BJ (cell line): ENCODE results near the gene ABCA13. TPM values are rescaled to one million over a fixed set of nuclear protein-coding genes. Genes with fewer than 3 reads are reported as not detected.

Experiments used
- CTCF ChIA-PET: fragments of 350-600 bp; formaldehyde crosslinking; extraction: SDS; loops from one replicate; lab custom pipeline; 2021; ENCODE audit warnings: antibody characterized with exemption, inconsistent platforms; lab: Yijun Ruan, JAX
- POLR2A ChIA-PET: fragments of 300-600 bp; sonication (Branson Sonifier 250); formaldehyde crosslinking; extraction: SDS; loops from one replicate; lab custom pipeline; 2021; ENCODE audit warnings: antibody characterized with exemption; lab: Charles Lee
- DNase-seq: peaks from one replicate; pipeline ENCODE4 v3.0.0-alpha.2; 2011; ENCODE audit warnings: low read depth
- H3K27me3 ChIP-seq: 2 replicates; pipeline ENCODE4 v1.6.0; 2011; ENCODE audit warnings: low read length; ENCODE audit not compliant: control insufficient read depth, insufficient read depth
- H3K36me3 ChIP-seq: 2 replicates; pipeline ENCODE4 v1.5.1; 2011; ENCODE audit warnings: low read length; ENCODE audit not compliant: control insufficient read depth, insufficient read depth
- H3K4me3 ChIP-seq: 2 replicates; pipeline ENCODE4 v1.5.1; 2011; ENCODE audit warnings: low read depth, mild to moderate bottlenecking, control low read depth, low read length
- polyA plus RNA-seq: library from polyadenylated mRNA; depleted of rRNA; stranded (reverse); fragments of >200 nt; gene quantifications from 2 replicates; pipeline ENCODE4 v1.2.3, GENCODE V29; 2011
- TF ChIP-seq, protein P1 (sequence below): IDR thresholded peaks from 2 replicates; pipeline ENCODE4 v1.5.1; 2011; ENCODE audit warnings: low read depth, mild to moderate bottlenecking, control low read depth, inconsistent platforms, low read length, moderate library complexity; ENCODE audit not compliant: insufficient read depth

ABCA13 gene
- polyA plus RNA-seq, 1 experiment = 0.15 TPM

DNA sequence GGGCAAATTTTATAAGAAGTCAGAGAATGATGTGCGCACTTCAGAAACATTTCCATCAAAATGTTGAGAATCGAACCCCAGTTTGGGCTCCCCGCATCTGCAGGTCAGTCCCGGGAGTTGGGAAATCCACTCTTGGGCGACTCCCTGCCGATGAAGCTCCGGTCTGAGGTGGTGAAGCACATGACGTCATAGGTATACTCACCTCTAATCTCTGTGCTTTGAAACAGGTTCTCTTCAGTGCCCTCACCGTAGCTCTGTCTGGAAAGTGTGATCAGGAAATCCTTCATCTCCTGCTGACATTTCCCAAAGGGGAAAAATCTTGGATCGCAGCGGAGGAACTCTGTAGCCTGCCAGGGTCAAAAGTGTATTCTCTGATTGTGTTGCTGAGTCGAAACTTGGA, 138.5 kb downstream of the ABCA13 start:
- H3K4me3 ChIP-seq = no peak overlapping the region
- ChIA-PET POLR2A (no interaction called here), CTCF (interaction anchor here (3.7 kb wide), 1 partner anchor 10 kb away, joined by 23 read pairs; no protein-coding TSS in a partner anchor)
- TF ChIP-seq, protein P1, sequence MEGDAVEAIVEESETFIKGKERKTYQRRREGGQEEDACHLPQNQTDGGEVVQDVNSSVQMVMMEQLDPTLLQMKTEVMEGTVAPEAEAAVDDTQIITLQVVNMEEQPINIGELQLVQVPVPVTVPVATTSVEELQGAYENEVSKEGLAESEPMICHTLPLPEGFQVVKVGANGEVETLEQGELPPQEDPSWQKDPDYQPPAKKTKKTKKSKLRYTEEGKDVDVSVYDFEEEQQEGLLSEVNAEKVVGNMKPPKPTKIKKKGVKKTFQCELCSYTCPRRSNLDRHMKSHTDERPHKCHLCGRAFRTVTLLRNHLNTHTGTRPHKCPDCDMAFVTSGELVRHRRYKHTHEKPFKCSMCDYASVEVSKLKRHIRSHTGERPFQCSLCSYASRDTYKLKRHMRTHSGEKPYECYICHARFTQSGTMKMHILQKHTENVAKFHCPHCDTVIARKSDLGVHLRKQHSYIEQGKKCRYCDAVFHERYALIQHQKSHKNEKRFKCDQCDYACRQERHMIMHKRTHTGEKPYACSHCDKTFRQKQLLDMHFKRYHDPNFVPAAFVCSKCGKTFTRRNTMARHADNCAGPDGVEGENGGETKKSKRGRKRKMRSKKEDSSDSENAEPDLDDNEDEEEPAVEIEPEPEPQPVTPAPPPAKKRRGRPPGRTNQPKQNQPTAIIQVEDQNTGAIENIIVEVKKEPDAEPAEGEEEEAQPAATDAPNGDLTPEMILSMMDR = no peak
- H3K27me3 ChIP-seq = no peaks in the 10 kb centered on the region; the same call in 1 of the 2 replicates
- DNase-seq = no peak
- H3K36me3 ChIP-seq = no peaks in the 10 kb centered on the region

GRCh38 chr7:48311464-48312100, 140.3 kb downstream of the ABCA13 start:
- POLR2A ChIA-PET = no interaction called here
- DNase-seq = no peak
- TF ChIP-seq, protein P1 = no peak
- CTCF ChIA-PET = interaction anchor here (3.7 kb wide), 1 partner anchor 12 kb away, joined by 23 read pairs; no protein-coding TSS in a partner anchor
- Histone ChIP-seq H3K4me3 (no peak overlapping the region), H3K27me3 (no peaks in the 10 kb centered on the region; the same call in 1 of the 2 replicates), H3K36me3 (no peaks in the 10 kb centered on the region)

DNA sequence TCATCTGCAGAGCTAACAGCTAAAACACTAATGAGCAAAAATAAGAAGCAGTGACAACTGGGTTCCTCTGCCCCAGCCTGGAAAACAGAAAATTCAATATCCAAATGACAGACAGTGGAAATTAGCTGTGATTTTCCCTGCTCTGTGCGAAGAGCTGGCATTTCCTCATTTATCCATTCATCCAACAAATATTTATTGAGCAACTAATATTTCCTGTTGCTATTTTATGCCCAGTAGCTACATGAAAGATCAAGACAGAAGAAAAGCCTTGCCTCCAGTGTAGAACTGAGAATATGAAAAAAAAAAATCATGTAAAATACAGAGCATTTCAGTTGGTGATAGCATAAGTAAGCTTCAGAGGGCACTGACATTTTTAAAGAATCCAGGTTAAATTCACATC, 140.9 kb downstream of the ABCA13 start:
- Histone ChIP-seq H3K36me3 (no peaks in the 10 kb centered on the region), H3K27me3 (no peaks in the 10 kb centered on the region; the same call in 1 of the 2 replicates), H3K4me3 (no peak overlapping the region)
- DNase-seq = no peak
- ChIA-PET CTCF (interaction anchor here (0.6 to 3.7 kb wide), 2 partner anchors 13 to 890 kb away, joined by 3 to 23 read pairs; no protein-coding TSS in a partner anchor), POLR2A (no interaction called here)
- TF ChIP-seq, protein P1 = no peak

- Histone ChIP-seq H3K36me3 (no peaks in the 10 kb centered on the region), H3K27me3 (no peaks in the 10 kb centered on the region), H3K4me3 (no peak overlapping the region)
- TF ChIP-seq, protein P1 = no peak
- no peak for DNase-seq
- ChIA-PET CTCF (interaction anchor here (2.3 kb wide), 1 partner anchor 17 kb away, joined by 8 read pairs; no protein-coding TSS in a partner anchor), POLR2A (no interaction called here)
Observed at GRCh38 chr7:48316768-48317167, 145.5 kb downstream of the ABCA13 start.

DNA sequence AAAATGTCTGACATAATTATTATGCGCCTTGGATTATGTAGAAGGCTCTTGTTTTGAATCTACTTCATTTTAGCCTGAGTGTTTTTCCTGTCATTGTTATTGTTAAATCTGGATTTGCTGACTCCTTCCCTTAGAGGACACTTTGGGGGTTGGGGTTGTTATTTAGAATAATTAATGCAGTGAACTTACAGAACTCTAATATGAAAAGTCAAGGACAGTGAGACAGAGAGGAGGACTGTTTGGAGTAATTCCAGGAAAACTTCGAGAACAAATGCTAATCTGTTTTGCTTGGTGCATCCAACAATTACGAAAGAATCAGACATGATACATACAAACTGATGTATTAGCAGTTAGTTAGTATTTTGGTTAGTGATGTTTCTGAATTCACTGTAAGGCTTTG, 146.1 kb downstream of the ABCA13 start:
- no peak overlapping the region for H3K4me3 ChIP-seq
- no peaks in the 10 kb centered on the region for H3K27me3 ChIP-seq
- TF ChIP-seq, protein P1 = no peak
- no peaks in the 10 kb centered on the region for H3K36me3 ChIP-seq
- no peak for DNase-seq
- POLR2A ChIA-PET = no interaction called here
- CTCF ChIA-PET = no interaction called here
